ENCODE results near the gene PMPCA.

The PMPCA gene

DNA sequence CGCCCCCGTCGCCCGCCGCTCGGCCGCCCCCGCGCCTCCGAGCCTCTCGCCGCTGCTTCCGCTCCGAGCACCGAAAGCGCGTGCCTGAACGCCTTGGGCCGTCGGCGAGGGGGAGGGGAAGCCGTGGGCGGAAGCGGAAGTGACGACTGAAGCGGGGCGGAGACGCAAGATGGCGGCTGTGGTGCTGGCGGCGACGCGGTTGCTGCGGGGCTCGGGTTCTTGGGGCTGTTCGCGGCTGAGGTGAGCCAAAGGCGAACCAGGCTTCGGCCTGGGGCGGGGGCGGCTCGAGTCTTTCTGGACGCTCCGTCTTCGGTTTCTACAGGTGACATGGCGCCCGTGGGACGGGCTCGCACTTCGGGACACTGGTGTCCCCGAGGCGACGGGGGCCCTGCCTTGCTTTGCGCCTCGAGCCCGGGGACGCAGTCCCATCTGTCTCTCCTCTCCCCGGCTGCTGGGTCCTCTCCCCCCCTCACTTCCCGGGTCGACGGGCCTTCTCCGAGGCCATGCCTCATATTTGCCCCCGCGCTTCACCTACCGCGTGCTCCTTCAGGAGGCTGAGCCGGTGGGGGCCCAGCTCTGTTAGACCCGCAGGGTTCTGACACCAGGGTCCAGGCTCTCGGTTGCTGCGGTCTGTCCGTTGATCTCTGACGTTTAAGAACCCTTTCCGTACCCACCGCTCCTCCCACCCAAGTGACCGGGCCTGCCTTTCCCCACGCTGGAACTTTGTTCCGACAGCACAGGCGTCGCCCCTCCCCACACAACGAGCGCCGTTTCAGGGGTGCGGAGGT, at the start of gene PMPCA, which contains the start of gene ENTR1:
TSS of gene PMPCA (plus strand) at position 159 of the 788 bp plus-strand sequence. CDS start at position 170, 11 bp downstream.
TSS of gene ENTR1 (minus strand) at position 115 of the 788 bp plus-strand sequence. CDS start 217 bp downstream, outside the sequence.
- peak; percentile 91 for DNase-seq

DNA sequence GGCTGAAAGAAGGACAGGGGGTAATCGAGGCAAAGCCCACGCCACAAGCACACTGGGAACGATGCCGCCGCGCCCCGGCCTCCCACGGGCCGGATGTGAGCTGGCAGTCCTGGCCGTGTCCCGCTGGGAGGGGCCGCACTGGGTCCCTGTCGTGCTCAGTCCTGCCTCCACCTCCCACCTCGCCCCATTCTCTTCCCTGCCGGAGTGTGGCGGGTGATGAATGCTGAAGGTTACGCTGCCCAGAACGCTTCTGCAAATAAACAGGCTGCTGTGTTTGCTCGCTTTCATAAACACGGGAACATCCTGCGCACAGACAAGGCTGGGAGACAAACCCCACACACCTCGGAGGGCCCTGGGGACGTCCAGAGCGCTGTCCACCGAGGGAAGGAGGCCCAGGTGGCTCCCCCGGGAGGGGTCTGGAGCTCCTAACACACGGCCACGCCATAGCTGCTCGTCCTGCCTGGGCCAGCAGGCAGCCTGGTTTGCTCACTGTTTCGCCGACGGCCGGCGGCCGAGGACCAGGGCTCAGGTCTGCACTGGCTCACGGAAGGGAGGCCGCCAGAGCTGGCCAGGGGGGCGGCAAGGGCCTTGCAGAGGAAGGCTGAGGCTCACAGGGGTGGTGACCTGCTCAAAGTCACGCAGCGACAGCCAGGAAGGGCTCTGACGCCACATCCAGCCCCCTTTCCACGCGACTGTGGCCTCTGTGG, 49.3 kb upstream of the PMPCA start:
- peak; percentile 40 for DNase-seq

DNA sequence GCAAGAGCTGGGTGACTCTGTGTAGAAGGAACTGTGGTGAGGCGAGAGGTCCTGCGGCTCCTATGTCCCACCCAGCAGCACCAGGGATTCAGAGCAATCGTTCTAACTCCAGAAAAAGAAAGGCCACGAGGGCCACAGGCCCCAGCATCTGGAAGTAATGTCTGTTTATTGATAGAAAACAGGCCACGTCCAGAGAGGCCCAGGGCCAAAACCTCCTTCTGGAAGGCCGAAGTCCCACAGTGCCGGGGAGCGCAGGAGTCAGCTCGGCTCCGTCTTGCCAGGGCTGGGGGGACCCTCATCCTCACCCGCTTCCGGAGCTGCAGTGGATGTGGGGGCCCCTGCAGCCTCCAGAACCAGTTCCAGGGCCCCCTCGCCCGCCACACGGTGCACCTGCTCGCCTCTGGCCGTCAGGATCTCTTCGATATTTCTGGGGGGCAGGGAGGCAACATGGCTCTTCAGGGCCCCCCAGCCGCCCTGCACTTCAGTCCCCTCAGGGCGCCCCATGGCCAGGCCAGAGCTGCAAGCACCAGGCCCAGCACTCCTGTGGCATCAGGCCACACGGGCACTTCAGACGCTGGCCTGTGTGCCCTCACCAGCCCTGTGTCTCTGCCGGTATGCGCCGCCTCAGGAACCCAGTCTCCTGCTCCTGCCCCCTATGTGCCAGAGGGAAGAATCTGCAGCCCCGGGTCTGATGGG, 48.6 kb upstream of the PMPCA start:
- peak; percentile 19 for DNase-seq

- DNase-seq = no peak
These were observed 48.0 kb upstream of the PMPCA start for GRCh38 chr9:136362450-136362784.

DNA sequence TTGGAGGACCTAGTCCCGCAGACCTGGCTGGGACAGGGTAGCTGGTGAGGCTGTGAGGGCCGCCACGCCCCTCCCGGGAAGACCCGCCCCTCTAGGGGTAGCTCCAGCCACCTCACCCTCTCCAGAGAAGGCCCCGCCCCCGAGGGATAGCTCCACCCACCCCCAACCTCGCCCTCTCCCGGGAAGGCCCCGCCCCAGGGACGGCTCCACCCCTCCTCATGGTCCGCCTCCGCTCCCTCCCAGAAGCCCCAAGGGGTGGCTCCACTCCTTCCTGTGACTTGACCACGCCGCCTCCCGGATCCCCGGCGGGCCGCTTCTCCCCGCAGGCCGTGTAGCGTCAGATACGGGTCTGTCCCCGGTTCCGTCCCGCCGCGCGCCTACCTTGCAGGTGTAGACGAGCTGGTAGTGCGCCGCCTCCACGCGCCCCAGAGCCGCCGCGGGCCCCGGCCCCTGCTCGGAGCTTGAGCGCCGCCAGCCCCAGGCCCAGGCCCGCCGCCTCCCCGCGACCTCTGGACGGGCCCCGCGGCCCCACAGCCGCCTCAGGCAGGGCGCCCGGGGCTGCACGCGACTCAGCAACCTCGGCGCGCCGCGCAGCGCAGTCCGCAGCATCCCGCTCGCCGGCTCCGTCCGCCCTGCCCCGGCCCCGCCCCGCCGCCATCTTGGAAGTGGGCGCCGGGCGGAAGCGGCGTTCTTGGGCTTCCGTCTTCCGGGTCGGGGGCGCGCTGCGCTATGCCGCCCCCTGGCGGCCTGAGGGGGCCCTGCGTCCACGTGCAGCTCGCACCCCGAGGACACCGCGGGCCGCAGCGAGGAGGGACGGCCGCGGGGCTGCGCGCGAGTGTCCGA, 47.1 kb upstream of the PMPCA start, which contains the start of gene DNLZ:
TSS of gene DNLZ (minus strand) at position 639 of the 843 bp plus-strand sequence. CDS start at position 609, 30 bp downstream.
- DNase-seq = peak; percentile 94

DNA sequence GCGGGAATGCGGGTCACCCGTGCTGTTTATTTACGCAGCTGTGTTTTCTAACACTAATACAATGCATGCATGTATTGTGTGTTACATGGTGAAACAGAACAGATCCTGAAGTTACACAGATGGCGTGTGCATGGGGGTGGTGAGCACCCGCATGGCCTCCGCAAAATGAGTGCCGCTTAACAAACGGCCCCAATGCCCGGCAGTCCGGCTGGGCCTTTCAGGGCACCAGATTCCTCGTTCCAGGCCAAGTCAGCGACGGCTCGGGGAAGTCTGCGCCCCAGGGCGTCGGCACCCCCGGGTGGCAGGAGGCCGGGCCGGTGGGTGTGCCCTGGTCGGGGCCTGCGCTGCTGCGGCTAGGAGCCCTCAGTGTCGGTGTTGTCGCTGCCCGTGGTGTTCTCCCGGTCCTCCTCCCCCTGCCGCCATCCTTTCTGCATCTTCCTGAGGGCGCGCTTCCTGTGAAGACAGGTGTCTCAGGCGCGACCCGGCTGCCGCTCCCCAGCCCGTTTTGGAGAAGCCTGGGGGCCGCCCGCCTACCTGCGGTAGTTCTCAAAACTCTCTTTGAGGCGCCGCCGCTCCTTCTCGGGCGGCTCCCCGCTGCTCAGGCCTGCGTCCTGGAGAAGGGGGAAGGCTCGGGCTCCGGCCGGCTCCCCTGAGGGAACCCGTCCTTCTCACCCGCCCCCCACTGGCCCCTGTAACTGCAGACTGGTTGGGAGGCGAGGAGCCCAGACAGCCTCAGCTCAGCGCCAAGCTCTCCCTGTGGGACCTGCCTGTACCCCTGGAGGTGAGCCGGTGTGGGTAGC, 46.3 kb upstream of the PMPCA start:
- peak; percentile 22 for DNase-seq

DNA sequence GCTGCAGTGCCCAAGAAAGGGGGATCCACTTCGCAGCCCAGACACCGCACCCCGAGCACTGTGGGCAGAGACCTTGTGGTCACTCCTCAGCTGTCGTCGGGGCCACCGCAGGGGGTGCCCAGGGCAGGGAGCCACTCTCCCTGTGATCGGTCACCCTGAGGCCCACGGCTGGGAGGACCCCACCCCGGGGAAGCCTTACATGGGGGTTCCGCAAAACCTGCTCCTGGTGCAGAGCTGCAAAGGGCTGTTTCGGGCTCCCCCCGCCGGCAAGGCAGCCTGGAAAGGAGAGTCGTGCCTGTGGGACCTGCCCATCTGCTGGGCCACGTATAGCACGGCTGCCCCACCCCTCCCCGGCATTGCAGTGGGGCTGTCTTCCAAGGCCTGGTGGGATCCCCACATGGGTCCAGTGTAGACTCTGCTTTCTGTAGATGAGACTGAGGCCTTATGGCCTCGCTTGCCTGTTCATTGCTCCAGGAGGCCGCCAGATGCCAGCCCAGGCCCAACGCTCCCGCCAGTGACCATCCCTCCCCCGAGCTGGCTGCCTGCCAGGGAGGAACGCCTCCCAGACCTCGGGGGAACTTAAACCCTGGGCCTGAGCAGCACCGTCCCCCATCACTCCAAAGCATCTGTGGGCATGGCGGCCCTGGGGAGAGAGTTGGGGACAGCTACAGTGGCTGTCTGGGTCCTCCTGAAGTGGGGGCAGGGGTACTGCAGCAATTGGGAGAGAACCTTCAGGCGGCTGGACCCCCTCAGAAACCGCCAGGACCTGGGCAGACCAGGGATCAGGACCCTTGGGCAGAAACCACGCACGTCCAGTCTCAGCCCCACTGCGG, 45.3 kb upstream of the PMPCA start:
- peak; percentile 66 for DNase-seq

DNA sequence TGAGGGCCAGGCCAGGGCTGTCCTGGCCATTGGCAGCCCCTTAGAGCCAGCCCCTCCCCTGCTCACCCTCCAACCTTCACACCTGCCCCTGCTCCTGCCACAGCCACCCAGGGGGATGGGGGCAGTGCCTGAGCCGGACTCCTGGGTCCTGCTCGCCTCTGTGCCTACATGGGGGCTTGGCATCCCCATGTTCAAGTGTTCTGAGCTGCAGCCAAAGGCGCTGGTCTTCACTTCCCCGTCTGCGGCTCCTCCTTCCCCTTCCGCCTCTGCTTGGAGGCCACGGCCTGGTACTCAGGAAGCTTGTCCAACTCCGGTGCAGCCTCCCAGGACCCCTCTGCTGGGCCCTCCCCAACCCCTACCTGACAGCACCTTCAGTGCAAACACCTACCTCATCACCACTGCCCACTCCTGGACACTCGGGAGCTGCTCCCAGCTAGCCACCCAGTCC, 44.7 kb upstream of the PMPCA start:
- DNase-seq = no peak

DNA sequence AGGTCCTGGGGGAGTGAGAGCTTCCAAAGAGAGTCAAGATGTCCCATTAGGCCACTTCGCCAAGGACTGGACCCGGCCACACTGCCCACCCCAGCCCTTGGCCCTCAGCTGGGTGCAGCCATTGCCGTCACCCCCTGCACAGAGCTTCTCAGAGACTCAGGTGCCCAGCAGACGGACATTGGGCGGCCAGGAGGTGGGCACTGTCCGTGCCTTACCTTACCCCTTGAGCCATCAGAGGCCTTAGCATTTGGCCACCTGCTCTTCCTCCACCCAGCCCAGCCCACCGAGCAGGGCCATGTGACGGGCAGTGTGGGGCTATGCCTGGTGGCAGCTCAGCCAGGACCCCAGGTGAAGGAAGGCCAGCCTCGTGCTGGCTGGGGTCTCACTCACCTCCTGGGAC, 43.6 kb upstream of the PMPCA start:
- DNase-seq = no peak

DNA sequence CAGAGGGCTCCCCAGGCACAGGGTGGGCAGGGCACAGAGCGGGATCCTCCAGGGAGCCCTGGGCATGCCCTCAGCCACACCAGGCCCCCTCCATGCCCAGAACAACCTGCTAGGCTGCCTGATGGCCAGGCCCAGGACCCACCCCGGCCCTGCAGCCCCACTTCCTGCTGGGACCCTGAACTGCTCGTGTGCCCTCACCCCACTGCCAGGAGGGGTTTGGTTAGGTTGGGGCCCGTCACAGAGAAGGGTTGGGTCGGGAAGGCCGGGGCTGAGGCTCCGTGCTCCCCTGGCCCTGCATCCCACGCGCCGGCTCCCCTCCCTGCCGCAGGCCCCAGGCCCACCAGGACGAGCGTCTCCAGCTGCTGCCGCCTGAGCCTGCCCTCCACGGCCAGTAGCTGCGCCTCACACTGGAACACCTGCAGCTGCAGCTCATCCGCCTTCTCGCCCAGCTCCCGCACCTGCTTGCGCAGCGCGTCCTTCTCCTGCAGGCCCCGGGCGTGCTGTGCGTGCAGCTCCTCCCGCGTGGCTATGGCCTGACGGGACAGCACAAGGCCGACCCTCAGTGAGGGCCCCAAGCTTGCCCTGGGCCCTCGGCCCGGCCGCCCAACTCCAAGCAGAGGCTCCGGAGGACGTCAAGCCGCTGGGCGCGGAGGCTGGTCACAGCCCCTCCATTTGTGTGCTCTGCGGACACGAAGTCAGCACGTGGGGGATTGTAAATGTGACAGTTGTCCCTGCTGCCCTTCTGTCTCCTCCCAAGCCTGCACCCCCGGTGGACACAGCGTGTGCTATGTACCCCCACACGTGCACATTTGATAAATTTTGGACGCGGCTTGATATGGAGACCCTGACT, 42.9 kb upstream of the PMPCA start:
- no peak for DNase-seq

- DNase-seq = no peak
These were observed 42.3 kb upstream of the PMPCA start for GRCh38 chr9:136368190-136368589.

GRCh38 chr9:136370037-136370436, 40.4 kb upstream of the PMPCA start:
- no peak for DNase-seq

GRCh38 chr9:136370687-136371532, 39.5 kb upstream of the PMPCA start:
- DNase-seq = no peak

DNA sequence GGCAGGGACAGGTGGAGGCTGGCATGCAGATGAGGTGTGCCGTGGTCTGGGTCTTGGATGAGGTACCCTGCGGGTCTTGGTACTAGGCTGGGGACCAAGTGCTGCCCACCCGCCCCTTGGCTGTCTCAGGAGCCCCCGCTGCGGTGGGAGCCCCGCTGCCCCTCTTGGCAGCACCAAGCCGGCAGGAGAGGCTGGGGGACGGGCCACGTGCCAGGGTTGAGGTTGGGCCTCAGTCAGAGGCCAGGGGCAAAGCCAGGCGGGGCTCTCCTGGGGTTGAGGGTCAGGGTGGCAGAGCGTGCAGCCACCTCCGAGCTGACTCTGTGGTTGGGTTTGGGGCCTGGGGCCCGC, 39.0 kb upstream of the PMPCA start:
- no peak for DNase-seq

DNA sequence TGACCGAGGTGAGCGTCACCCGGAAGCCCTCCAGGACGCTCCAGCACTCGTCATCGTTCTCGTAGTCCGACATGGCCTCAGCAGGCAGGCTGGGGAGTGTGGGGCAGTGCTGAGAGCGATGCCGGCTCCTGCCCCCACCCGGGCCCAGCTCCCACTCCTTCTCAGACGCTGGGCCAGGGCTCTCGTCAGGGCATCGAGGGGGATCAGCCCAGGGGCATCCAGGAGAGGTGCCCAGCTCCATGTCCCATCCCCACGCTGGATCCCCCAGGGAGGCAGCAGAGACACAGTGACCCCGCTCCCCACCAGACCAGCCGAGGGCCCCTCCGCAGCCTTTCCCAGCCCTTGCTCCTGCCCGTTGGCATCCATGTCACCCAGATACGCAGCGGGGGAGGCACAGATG, 38.5 kb upstream of the PMPCA start:
- no peak for DNase-seq

DNA sequence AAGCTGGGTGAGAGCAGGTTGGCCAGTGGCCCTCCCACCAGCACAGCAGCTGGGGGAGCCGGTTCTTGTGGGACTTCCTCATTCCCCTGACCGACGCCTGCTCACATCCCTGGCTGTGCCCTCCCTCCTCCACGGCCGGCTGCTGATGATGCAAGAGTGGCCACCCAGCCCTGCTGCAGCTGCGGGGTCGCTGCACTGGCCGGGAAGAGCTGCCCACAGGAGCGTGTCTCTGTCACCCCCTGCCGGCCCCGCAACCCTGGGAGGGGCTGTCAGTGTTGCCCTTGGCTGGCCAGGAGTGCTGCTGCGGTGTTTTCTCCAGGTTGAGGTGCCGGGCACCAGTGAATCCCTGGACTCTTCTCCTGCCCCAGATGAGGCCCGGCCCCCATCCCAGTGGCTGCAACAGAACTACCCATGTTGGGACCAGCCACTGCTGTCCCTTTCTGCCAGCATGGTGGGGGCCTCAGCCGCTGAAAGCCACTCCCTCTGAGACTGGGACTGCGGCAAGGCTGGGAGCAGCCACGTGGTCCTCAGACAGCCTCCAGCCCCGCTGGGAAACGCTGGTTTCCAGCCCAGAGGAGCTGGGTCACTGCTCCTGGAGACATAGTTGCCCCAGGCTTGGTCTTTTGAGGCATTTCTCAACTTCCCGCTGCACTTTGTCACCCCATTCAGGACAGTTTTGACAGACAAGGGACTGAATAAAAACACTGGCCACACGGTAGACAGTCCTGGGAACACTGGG, 37.7 kb upstream of the PMPCA start:
- peak; percentile 80 for DNase-seq

GRCh38 chr9:136373300-136374182, 36.9 kb upstream of the PMPCA start, which contains the start of gene CARD9:
Gene CARD9 (minus strand): TSS chr9:136373669. CDS start chr9:136372078, 1,591 bp downstream.
- DNase-seq = peak; percentile 83

Measured in retina (tissue), 1 donor.